ENCODE data around the gene C1orf159. TPM values are rescaled to one million over a fixed set of nuclear protein-coding genes. Genes with fewer than 3 reads are reported as not detected.

C1orf159 gene
- total and polyA plus RNA-seq, 9 of the 15 experiments (the other 6 are each of a cell fraction or from before 2014, with no cell fraction given): 0.28 to 54.9 (median 10.6) TPM

- TF ChIP-seq ZBTB40 (IDR thresholded peaks at IDR 0.05) (no peak), ZBTB40 (CRISPR knock-in tag; IDR thresholded peaks at IDR 0.05) (no peak), MLX (CRISPR knock-in tag; conservative IDR thresholded peaks at IDR 0.05) (no peak), ZKSCAN3 (CRISPR knock-in tag; IDR thresholded peaks at IDR 0.05) (no peak), E2F4 (CRISPR knock-in tag; IDR thresholded peaks at IDR 0.05; ENCODE audit: low read depth) (no peak), KAT2B (IDR thresholded peaks at IDR 0.05; ENCODE audit: low read depth, low read length) (no peak), POLR3G (IDR thresholded peaks at IDR 0.05; ENCODE audit: extremely low read depth, insufficient read length, insufficient replicate concordance) (no peak), RERE (CRISPR knock-in tag; IDR thresholded peaks at IDR 0.05; ENCODE audit: borderline replicate concordance) (no peak), USF1 (CRISPR knock-in tag; IDR thresholded peaks at IDR 0.05) (no peak), NR3C1 (CRISPR knock-in tag; IDR thresholded peaks at IDR 0.05) (no peak)
These were observed 82.8 kb downstream of the C1orf159 start (continued) for GRCh38 chr1:1033009-1033587.
